HepG2 (cell line): ENCODE results near the gene DCUN1D3. TPM values are rescaled to one million over a fixed set of nuclear protein-coding genes. Genes with fewer than 3 reads are reported as not detected.

Source experiments
- AHR ChIP-seq: IDR thresholded peaks from 2 replicates; pipeline ENCODE4 v1.6.1; 2018; ENCODE audit warnings: missing genetic modification reagents, missing compliant biosample characterization
- FOXO1 ChIP-seq: sonication (generic); formaldehyde crosslinking; IDR thresholded peaks from 2 replicates; pipeline ENCODE4 v1.4.0; 2020; ENCODE audit warnings: missing genetic modification reagents
- HNF4G ChIP-seq, 2 experiments: sonication (generic) in 1 of 2; formaldehyde crosslinking in 1 of 2; IDR thresholded peaks; 2 replicates each; pipeline versions ENCODE4 v1.4.0 to v1.6.1; 2011 to 2020; ENCODE audit warnings: borderline replicate concordance in 2 of 2, low read depth in 2 of 2, mild to moderate bottlenecking in 2 of 2, low read length in 1 of 2, missing genetic modification reagents in 1 of 2, moderate library complexity in 1 of 2
- HOXA7 ChIP-seq: sonication (generic); formaldehyde crosslinking; IDR thresholded peaks from 2 replicates; pipeline ENCODE4 v1.8.1; 2022; ENCODE audit warnings: mild to moderate bottlenecking, missing genetic modification reagents, moderate library complexity
- IKZF4 ChIP-seq: sonication (generic); formaldehyde crosslinking; IDR thresholded peaks from 2 replicates; pipeline ENCODE4 v1.5.1; 2020; ENCODE audit warnings: borderline replicate concordance, mild to moderate bottlenecking, low read depth, missing genetic modification reagents; ENCODE audit errors: not compliant biosample characterization
- IRF9 ChIP-seq: sonication (generic); formaldehyde crosslinking; IDR thresholded peaks from 2 replicates; pipeline ENCODE4 v1.8.0; 2022; ENCODE audit warnings: missing genetic modification reagents, mild to moderate bottlenecking, borderline replicate concordance
- POGK ChIP-seq: sonication (generic); formaldehyde crosslinking; conservative IDR thresholded peaks from 2 replicates; pipeline ENCODE4 v1.8.0; 2022; ENCODE audit warnings: mild to moderate bottlenecking, moderate library complexity, missing genetic modification reagents
- SRSF4 ChIP-seq: fragments of 200-400 bp; formaldehyde crosslinking; IDR thresholded peaks from one replicate; pipeline ENCODE4 v1.6.1; 2018; ENCODE audit warnings: mild to moderate bottlenecking, low read depth, low read length, moderate library complexity; ENCODE audit not compliant: poor library complexity, severe bottlenecking
- THAP7 ChIP-seq: sonication (generic); formaldehyde crosslinking; IDR thresholded peaks from 2 replicates; pipeline ENCODE4 v1.8.1; 2023; ENCODE audit warnings: mild to moderate bottlenecking, missing genetic modification reagents
- ZNF589 ChIP-seq: sonication (generic); formaldehyde crosslinking; conservative IDR thresholded peaks from 2 replicates; pipeline ENCODE4 v1.8.0; 2022; ENCODE audit warnings: mild to moderate bottlenecking, moderate library complexity, missing genetic modification reagents
- ZNF878 ChIP-seq: sonication (generic); formaldehyde crosslinking; IDR thresholded peaks from 2 replicates; pipeline ENCODE4 v1.8.1; 2023; ENCODE audit warnings: mild to moderate bottlenecking, missing genetic modification reagents, moderate library complexity
- polyA plus RNA-seq, 8 experiments: library from polyadenylated mRNA; depleted of rRNA in 3 of 8; stranded (reverse) in 7 of 8; unstranded in 1 of 8; fragments of >200 nt; fragmentation: Illumina TruSeq in 4 of 8; extraction: Trizol in 4 of 8; gene quantifications; 2 replicates each; pipeline versions ENCODE4 v1.2.1 to v1.2.3, GENCODE V29; 2011 to 2016; ENCODE audit warnings: low read depth in 4 of 8, missing spikeins in 1 of 8, mixed read lengths in 1 of 8; ENCODE audit not compliant: insufficient read depth in 1 of 8
- total RNA-seq, 5 experiments: library from RNA; depleted of rRNA; stranded (reverse); fragments of >200 nt; fragmentation: Illumina TruSeq; extraction: Trizol; gene quantifications; 2 replicates each; pipeline ENCODE4 v1.2.3, GENCODE V29; 2016; ENCODE audit warnings: low read depth in 1 of 5
- TF ChIP-seq, protein P1 (sequence below), 2 experiments: IDR thresholded peaks; 2 replicates each; pipeline ENCODE4 v1.6.1; 2011 to 2012; ENCODE audit warnings: low read length in 2 of 2, borderline replicate concordance in 1 of 2, low read depth in 1 of 2, mild to moderate bottlenecking in 1 of 2, moderate library complexity in 1 of 2
- TF ChIP-seq, protein P2 (sequence below): sonication (generic); formaldehyde crosslinking; IDR thresholded peaks from 2 replicates; pipeline ENCODE4 v1.9.0; 2022; ENCODE audit warnings: low read depth, missing genetic modification reagents
- TF ChIP-seq, protein P3 (sequence below): sonication (generic); formaldehyde crosslinking; IDR thresholded peaks from 2 replicates; pipeline ENCODE4 v1.9.0; 2021; ENCODE audit warnings: missing genetic modification reagents, mild to moderate bottlenecking, borderline replicate concordance

DCUN1D3 gene
- total and polyA plus RNA-seq, 2 of the 13 experiments (the other 11 are each of a cell fraction or from before 2014, with no cell fraction given) = 5.0 to 19.3 TPM

DNA sequence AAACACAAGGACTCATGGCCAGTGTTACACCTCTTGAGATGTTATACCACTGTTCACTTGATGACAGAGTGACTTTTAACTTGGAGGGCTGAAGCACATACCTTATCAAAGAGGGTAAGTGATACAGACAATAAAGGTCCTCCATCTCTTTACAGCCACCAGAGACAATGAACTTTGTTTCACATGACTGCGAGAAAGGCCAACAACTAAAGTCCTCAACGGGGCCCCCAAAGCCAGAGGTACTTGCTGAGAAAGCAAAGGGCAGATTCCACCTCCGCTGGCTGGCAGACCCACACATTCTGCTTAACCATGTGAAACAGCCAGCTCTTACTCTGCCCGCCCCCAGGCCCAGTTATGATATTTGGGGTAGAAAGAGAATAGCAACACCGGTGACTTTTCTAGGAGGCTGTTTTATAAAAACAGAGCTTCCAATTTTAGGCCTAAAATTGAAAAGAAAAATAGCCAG, 21.4 kb downstream of the DCUN1D3 start (continued):
- TF ChIP-seq, protein P1, sequence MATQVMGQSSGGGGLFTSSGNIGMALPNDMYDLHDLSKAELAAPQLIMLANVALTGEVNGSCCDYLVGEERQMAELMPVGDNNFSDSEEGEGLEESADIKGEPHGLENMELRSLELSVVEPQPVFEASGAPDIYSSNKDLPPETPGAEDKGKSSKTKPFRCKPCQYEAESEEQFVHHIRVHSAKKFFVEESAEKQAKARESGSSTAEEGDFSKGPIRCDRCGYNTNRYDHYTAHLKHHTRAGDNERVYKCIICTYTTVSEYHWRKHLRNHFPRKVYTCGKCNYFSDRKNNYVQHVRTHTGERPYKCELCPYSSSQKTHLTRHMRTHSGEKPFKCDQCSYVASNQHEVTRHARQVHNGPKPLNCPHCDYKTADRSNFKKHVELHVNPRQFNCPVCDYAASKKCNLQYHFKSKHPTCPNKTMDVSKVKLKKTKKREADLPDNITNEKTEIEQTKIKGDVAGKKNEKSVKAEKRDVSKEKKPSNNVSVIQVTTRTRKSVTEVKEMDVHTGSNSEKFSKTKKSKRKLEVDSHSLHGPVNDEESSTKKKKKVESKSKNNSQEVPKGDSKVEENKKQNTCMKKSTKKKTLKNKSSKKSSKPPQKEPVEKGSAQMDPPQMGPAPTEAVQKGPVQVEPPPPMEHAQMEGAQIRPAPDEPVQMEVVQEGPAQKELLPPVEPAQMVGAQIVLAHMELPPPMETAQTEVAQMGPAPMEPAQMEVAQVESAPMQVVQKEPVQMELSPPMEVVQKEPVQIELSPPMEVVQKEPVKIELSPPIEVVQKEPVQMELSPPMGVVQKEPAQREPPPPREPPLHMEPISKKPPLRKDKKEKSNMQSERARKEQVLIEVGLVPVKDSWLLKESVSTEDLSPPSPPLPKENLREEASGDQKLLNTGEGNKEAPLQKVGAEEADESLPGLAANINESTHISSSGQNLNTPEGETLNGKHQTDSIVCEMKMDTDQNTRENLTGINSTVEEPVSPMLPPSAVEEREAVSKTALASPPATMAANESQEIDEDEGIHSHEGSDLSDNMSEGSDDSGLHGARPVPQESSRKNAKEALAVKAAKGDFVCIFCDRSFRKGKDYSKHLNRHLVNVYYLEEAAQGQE (IDR thresholded peaks at IDR 0.05; ENCODE audit: borderline replicate concordance in 1 of 2, low read depth in 1 of 2, low read length in 2 of 2) = no peak
- TF ChIP-seq, protein P2, sequence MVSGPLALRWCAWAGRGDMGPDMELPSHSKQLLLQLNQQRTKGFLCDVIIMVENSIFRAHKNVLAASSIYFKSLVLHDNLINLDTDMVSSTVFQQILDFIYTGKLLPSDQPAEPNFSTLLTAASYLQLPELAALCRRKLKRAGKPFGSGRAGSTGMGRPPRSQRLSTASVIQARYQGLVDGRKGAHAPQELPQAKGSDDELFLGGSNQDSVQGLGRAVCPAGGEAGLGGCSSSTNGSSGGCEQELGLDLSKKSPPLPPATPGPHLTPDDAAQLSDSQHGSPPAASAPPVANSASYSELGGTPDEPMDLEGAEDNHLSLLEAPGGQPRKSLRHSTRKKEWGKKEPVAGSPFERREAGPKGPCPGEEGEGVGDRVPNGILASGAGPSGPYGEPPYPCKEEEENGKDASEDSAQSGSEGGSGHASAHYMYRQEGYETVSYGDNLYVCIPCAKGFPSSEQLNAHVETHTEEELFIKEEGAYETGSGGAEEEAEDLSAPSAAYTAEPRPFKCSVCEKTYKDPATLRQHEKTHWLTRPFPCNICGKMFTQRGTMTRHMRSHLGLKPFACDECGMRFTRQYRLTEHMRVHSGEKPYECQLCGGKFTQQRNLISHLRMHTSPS (CRISPR knock-in tag) = no peak
- TF ChIP-seq, protein P3, sequence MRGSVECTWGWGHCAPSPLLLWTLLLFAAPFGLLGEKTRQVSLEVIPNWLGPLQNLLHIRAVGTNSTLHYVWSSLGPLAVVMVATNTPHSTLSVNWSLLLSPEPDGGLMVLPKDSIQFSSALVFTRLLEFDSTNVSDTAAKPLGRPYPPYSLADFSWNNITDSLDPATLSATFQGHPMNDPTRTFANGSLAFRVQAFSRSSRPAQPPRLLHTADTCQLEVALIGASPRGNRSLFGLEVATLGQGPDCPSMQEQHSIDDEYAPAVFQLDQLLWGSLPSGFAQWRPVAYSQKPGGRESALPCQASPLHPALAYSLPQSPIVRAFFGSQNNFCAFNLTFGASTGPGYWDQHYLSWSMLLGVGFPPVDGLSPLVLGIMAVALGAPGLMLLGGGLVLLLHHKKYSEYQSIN (CRISPR knock-in tag) = no peak
- peak; percentile 46; the same call in 1 of the 2 replicates for TF ChIP-seq FOXO1 (CRISPR knock-in tag)
- TF ChIP-seq SRSF4 = no peak
- peak; percentile 93 for TF ChIP-seq HNF4G (IDR thresholded peaks at IDR 0.05; ENCODE audit: borderline replicate concordance, low read depth, low read length)
- peak; percentile 53; the same call in 1 of the 2 replicates for TF ChIP-seq HNF4G (CRISPR knock-in tag; IDR thresholded peaks at IDR 0.05; ENCODE audit: borderline replicate concordance, low read depth)
- TF ChIP-seq ZNF878 = no peak
- 0 out of 2 replicates have a peak, but pooled peaks have one; percentile 36 for TF ChIP-seq POGK
- TF ChIP-seq IKZF4 = no peak
- peak; percentile 37; the same call in 1 of the 2 replicates for TF ChIP-seq THAP7 (CRISPR knock-in tag)
- no peak for TF ChIP-seq HOXA7 (CRISPR knock-in tag)
- TF ChIP-seq IRF9 = no peak
- TF ChIP-seq ZNF589 (CRISPR knock-in tag) = no peak
- TF ChIP-seq AHR (CRISPR knock-in tag) = no peak
